Measurements from ENCODE around the gene KIAA1671.
"Not testable (repeated sequence)": the region's sequence is repeated elsewhere in the genome, so short reads cannot be mapped to it uniquely, and the experiment has no call there.

DNA sequence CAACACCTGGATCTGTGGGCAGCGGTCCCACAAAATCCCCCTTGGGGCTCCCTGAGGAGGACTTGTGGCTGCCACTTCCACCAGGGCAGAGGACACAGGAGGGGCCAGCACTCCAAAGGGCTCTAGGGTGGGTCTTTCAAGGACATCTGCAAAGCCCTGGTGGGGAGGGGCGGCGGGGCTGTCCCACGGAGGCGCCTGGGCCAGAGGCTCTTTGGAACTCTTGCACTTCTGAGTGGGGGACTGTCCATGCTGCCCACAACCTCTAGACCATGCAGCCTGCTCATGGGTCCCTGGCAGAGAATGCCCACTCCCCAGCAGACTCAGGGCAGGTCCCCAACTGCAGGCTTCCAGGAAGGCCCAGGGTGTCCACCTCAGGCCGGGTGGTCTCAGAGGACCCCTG, 225.8 kb downstream of the KIAA1671 start:
- TF ChIP-seq, protein P1, sequence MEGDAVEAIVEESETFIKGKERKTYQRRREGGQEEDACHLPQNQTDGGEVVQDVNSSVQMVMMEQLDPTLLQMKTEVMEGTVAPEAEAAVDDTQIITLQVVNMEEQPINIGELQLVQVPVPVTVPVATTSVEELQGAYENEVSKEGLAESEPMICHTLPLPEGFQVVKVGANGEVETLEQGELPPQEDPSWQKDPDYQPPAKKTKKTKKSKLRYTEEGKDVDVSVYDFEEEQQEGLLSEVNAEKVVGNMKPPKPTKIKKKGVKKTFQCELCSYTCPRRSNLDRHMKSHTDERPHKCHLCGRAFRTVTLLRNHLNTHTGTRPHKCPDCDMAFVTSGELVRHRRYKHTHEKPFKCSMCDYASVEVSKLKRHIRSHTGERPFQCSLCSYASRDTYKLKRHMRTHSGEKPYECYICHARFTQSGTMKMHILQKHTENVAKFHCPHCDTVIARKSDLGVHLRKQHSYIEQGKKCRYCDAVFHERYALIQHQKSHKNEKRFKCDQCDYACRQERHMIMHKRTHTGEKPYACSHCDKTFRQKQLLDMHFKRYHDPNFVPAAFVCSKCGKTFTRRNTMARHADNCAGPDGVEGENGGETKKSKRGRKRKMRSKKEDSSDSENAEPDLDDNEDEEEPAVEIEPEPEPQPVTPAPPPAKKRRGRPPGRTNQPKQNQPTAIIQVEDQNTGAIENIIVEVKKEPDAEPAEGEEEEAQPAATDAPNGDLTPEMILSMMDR (IDR thresholded peaks at IDR 0.05), result not testable (repeated sequence)
- not testable (repeated sequence) for TF ChIP-seq POLR2AphosphoS5, EP300 (IDR thresholded peaks at IDR 0.05)
